ENCODE results near the gene PNPLA4.
A peak's percentile ranks its signal among the peaks of the same experiment; 100 is the strongest.

Gene PNPLA4

GRCh38 chrX:7925867-7926472 lies 1.2 kb downstream of the PNPLA4 start:
- H3K36me3 Mint-ChIP-seq = peaks cover 3% of the 10 kb centered on the region
- H3K4me3 Mint-ChIP-seq = peak overlapping the region; percentile 44
- no peaks in the 10 kb centered on the region for H3K27me3 Mint-ChIP-seq
- DNase-seq = peak; percentile 72
- CTCF ChIA-PET = interaction anchor here (1.3 kb wide), 1 partner anchor 9 kb away, joined by 6 read pairs; no protein-coding TSS in a partner anchor
- H3K4me1 Mint-ChIP-seq = peaks cover 26% of the 10 kb centered on the region
- peak overlapping the region; percentile 81 for H3K27ac Mint-ChIP-seq
- H3K9me3 Mint-ChIP-seq = no peaks in the 10 kb centered on the region

GRCh38 chrX:7921750-7922149 lies 5.5 kb downstream of the PNPLA4 start:
- H3K36me3 Mint-ChIP-seq = no peaks in the 10 kb centered on the region
- DNase-seq = no peak
- no peaks in the 10 kb centered on the region for H3K9me3 Mint-ChIP-seq
- H3K4me3 Mint-ChIP-seq = no peak overlapping the region
- H3K27me3 Mint-ChIP-seq = no peaks in the 10 kb centered on the region
- CTCF ChIA-PET = no interaction called here
- no peak overlapping the region for H3K27ac Mint-ChIP-seq
- peaks cover 11% of the 10 kb centered on the region for H3K4me1 Mint-ChIP-seq

- DNase-seq = no peak
- no peaks in the 10 kb centered on the region for H3K36me3 Mint-ChIP-seq
- no peak overlapping the region for H3K4me3 Mint-ChIP-seq
- H3K9me3 Mint-ChIP-seq = no peaks in the 10 kb centered on the region
- no peak overlapping the region for H3K27ac Mint-ChIP-seq
- H3K4me1 Mint-ChIP-seq = no peaks in the 10 kb centered on the region
- no peaks in the 10 kb centered on the region for H3K27me3 Mint-ChIP-seq
- CTCF ChIA-PET = no interaction called here
Observed at GRCh38 chrX:7908821-7909220, 18.4 kb downstream of the PNPLA4 start.

- Mint-ChIP-seq H3K36me3 (peaks cover 2% of the 10 kb centered on the region), H3K4me3 (no peak overlapping the region), H3K9me3 (no peaks in the 10 kb centered on the region), H3K27me3 (no peaks in the 10 kb centered on the region), H3K4me1 (no peaks in the 10 kb centered on the region), H3K27ac (no peak overlapping the region)
- CTCF ChIA-PET = no interaction called here
- DNase-seq = no peak
Observed at GRCh38 chrX:7904562-7904961, 22.7 kb downstream of the PNPLA4 start.

GRCh38 chrX:7891928-7892327 lies 35.3 kb downstream of the PNPLA4 start:
- H3K27ac Mint-ChIP-seq = no peak overlapping the region
- no peak for DNase-seq

GRCh38 chrX:7889680-7890079 lies 37.5 kb downstream of the PNPLA4 start:
- H3K9me3 Mint-ChIP-seq = no peaks in the 10 kb centered on the region
- no peak overlapping the region for H3K27ac Mint-ChIP-seq
- DNase-seq = no peak
- H3K36me3 Mint-ChIP-seq = no peaks in the 10 kb centered on the region
- H3K4me3 Mint-ChIP-seq = no peak overlapping the region
- CTCF ChIA-PET = no interaction called here
- no peaks in the 10 kb centered on the region for H3K4me1 Mint-ChIP-seq
- no peaks in the 10 kb centered on the region for H3K27me3 Mint-ChIP-seq

More at GRCh38 chrX:7891928-7892327, 35.3 kb downstream of the PNPLA4 start:
- no peak overlapping the region for H3K4me3 Mint-ChIP-seq
- H3K9me3 Mint-ChIP-seq = no peaks in the 10 kb centered on the region
- no peaks in the 10 kb centered on the region for H3K36me3 Mint-ChIP-seq
- CTCF ChIA-PET = no interaction called here
- no peaks in the 10 kb centered on the region for H3K27me3 Mint-ChIP-seq
- no peaks in the 10 kb centered on the region for H3K4me1 Mint-ChIP-seq

- Mint-ChIP-seq H3K36me3 (no peaks in the 10 kb centered on the region), H3K4me3 (no peak overlapping the region), H3K4me1 (no peaks in the 10 kb centered on the region), H3K27ac (no peak overlapping the region), H3K9me3 (no peaks in the 10 kb centered on the region), H3K27me3 (no peaks in the 10 kb centered on the region)
- DNase-seq = peak; percentile 19
- CTCF ChIA-PET = no interaction called here
Observed at GRCh38 chrX:7889135-7889534, 38.1 kb downstream of the PNPLA4 start.

GRCh38 chrX:7876957-7877356 lies 50.3 kb downstream of the PNPLA4 start:
- Mint-ChIP-seq H3K27me3 (no peaks in the 10 kb centered on the region), H3K36me3 (no peaks in the 10 kb centered on the region), H3K4me3 (no peak overlapping the region), H3K9me3 (no peaks in the 10 kb centered on the region), H3K27ac (no peak overlapping the region), H3K4me1 (no peaks in the 10 kb centered on the region)
- DNase-seq = no peak
- CTCF ChIA-PET = no interaction called here

- CTCF ChIA-PET = no interaction called here
- no peak for DNase-seq
- Mint-ChIP-seq H3K36me3 (no peaks in the 10 kb centered on the region), H3K27me3 (no peaks in the 10 kb centered on the region), H3K9me3 (no peaks in the 10 kb centered on the region), H3K4me1 (no peaks in the 10 kb centered on the region), H3K27ac (no peak overlapping the region), H3K4me3 (no peak overlapping the region)
Observed at GRCh38 chrX:7872042-7872441, 55.2 kb downstream of the PNPLA4 start.

GRCh38 chrX:7852166-7852565 lies 75.0 kb downstream of the PNPLA4 start:
- H3K9me3 Mint-ChIP-seq = no peaks in the 10 kb centered on the region
- H3K27me3 Mint-ChIP-seq = no peaks in the 10 kb centered on the region
- H3K4me1 Mint-ChIP-seq = no peaks in the 10 kb centered on the region
- CTCF ChIA-PET = no interaction called here
- DNase-seq = no peak
- H3K36me3 Mint-ChIP-seq = no peaks in the 10 kb centered on the region
- H3K27ac Mint-ChIP-seq = no peak overlapping the region
- H3K4me3 Mint-ChIP-seq = no peak overlapping the region
